ENCODE data around the gene DKKL1.
"Not testable (repeated sequence)": the region's sequence is repeated elsewhere in the genome, so short reads cannot be mapped to it uniquely, and the experiment has no call there.

Gene DKKL1

DNA sequence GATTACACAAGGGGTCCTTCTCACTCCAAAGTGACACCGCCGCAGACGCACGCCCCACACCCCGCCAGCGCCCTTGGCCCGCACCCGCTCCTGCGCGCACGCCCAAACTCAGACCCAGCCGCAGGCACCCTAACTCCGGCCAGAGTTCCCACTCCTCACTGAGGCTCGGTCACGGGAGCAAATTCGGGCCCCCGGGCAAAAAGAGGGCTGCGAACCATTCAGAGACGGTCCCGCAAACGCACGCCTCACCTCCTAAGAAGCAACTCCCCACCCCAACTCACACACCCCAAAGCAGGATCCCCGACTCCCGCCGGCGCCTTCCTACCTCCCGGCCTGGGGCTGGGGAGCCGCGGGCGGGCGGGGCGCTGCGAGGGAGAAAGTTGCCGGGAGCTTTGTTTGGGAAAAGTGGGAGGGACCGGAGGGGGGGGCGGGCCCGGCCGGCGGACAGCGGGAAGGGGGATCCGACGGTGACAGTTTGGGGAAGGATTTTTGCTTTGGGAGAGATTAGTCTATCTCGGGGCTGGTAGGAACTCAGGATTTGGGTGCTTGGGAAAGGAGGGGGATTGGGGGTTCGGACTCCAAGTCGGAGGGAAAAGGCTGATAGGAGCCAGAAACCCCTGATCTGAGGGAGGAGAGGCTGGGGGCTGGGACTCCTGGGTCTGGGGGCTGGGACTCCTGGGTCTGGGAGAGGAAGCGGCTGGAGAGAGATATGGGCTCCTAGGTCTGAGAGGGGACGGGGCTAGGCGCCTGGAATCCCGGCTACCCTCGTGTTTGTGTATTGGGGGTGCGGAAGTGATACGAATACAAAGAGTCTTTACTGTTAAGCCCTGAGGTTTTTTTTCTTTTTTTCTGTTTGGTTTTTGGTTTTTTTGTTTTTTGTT lies 1.4 kb upstream of the DKKL1 start, which contains the start of gene TEAD2:
Gene TEAD2, minus strand, starts transcription at position 369 of the 881 bp plus-strand sequence. CDS start 2,341 bp downstream, outside the sequence.
- DNase-seq = no peak

DNA sequence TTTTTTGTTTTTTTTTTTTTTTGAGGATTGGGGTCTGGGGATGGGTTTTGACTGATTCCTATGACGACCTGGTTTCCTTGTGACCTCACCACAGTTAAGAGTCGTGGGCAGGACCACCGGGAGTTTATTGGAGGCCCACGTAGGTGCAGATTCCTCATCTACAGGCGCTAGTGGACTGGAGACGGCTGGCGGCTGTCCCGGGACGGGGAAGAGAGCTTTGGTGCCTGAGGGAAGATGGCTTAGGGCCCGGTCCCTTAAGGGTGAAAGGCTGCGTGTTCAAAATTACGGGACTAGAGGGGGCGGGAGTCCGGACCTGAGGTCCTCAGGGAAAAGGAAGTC lies 779 bp upstream of the DKKL1 start:
- no peak for DNase-seq

DNA sequence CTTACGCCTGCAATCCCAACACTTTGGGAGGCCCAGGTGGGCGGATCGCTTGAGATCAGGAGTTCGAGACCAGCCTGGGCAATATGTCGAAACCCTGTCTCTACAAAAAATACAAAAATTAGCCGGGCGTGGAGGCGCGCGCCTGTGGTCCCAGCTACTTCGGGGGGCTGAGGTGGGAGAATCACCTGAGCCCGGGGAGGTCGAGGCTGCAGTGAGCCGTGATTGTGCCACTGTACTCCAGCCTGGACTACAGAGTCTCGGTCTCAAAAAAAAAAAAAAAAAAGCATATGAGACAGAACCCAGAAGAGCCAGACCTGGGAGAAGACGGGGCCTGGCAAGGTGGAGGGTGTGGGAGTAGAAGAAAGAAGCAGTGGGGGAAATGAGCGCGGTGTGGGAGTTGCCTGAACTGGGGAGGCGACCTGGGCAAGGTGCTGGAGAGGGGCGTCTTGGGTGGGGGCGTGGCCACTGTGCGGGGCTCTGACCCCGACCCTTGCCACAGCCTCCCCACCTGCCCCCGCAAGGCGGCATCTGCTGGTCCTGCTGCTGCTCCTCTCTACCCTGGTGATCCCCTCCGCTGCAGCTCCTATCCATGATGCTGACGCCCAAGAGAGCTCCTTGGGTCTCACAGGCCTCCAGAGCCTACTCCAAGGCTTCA lies 533 bp downstream of the DKKL1 start:
- DNase-seq = no peak

DNA sequence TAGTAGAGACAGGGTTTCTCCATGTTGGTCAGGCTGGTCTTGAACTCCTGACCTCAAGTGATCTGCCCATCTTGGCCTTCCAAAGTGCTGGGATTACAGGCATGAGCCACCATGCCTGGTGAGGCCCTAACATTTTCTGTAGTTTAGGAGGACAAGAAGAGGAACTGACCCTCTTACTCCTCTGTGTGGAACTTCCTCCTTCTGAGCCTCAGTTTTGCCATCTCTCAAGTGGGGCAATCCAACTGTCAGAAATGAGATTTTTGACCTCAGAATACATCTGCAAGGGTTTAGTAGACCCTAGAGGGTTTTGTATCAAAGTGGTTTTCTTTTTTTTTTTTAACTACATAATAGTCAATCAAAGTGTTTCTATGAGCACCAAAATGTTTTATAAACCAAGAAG lies 2.4 kb downstream of the DKKL1 start:
- DNase-seq = no peak

DNA sequence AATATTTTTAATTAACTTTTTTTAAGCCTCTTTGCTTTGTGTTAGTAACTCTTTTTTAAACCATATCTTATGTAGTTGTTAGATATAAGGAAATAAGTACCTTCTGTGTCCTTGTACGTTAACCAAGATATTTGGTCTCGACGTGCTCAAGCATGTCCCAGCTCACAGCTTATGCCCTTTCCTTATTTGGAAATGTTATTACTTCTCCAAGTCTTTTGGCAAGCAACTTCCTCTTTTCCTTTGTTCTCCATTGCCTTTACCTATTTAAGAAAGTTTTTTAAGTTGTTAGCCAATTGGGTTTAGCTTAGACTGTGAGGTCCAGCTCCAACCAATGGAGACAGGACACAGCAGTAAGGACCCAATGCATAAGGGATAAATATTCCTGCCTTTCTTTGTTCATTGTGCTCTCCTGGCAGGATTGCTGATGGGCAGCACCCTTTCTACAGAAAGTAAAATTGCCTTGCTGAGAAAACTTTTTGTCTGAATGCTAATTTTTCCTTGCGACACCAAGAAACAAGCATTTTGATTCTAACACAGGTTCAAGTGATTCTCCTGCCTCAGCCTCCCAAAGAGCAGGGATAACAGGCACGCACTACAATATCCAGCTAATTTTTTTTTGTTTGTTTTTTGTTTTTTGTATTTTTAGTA lies 5.2 kb downstream of the DKKL1 start:
- no peak for DNase-seq

DNA sequence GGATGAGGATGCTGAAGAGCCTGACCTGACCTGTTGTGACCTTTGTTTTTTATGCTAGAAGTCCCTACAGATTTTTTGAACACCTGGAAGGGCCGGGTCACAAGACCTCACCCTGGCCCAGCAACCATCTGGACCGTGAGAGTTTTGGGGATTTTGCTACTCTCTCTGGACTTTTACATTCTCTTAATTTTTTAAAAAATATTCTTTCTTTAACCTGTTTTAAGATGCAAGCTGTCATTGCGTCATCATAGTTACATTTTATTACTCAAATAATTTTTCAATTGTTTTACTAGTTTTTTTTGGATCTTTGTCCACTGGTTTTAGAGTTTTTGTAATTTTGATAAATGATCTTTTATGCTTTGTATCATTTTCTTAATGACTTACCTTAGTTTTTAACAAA lies 7.5 kb downstream of the DKKL1 start:
- no peak for DNase-seq

DNA sequence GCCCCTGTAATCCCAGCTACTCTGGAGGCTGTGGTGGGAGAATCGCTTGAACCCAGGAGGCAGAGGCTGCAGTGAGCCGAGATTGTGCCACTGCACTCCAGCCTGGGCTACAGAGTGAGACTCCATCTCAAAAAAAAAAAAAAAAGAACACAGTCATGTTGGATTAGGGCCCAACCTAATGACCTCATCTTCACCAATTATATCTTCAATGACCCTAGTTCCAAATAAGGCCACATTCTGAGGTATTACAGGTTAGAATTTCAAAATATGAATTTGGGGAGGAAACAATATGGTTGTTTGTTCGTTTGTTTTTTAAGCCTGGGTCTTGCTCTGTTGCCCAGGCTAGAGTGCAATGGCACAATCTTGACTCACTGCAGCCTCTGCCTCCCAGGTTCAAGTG lies 9.5 kb downstream of the DKKL1 start:
- not testable (repeated sequence) for DNase-seq

DNA sequence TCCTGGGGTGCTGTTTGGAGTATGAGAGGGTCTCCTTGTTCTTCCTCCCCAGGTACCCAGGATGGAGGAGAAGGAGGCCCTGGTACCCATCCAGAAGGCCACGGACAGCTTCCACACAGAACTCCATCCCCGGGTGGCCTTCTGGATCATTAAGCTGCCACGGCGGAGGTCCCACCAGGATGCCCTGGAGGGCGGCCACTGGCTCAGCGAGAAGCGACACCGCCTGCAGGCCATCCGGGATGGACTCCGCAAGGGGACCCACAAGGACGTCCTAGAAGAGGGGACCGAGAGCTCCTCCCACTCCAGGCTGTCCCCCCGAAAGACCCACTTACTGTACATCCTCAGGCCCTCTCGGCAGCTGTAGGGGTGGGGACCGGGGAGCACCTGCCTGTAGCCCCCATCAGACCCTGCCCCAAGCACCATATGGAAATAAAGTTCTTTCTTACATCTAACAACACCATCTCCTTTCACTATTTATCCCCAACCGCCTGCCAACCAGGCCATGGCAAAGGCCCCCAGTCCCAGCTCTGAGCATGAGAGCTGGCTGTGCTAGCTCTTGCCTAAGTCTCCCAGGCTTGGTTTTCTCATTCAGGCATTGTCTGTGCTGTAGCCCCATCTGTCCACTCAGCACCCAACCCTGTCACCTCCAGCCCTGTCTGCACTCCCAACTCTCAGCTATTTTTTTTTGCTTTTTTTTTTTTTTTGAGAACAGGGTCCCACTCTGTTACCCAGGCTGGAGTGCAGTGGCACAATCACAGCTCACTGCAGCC lies 11.2 kb downstream of the DKKL1 start:
- no peak for DNase-seq

DNA sequence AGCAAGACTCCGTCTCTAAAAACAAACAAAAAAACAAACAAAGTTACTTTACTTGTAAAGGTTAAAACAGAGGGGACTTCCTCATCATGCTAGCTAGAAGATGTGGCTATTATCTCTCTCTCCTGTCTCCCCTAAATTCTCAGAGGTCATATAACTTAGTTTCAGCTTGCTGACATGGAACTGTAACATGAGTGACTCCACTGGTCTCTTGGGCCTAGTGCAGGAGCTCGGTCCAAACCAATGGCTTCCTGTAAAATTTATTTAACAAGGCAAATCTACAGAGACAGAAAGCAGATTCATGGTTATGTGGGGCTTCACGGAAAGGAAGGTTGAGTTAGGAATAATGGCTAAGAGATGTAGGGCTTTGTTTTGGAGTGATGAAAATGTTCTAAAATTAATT lies 14.8 kb downstream of the DKKL1 start:
- no peak for DNase-seq

DNA sequence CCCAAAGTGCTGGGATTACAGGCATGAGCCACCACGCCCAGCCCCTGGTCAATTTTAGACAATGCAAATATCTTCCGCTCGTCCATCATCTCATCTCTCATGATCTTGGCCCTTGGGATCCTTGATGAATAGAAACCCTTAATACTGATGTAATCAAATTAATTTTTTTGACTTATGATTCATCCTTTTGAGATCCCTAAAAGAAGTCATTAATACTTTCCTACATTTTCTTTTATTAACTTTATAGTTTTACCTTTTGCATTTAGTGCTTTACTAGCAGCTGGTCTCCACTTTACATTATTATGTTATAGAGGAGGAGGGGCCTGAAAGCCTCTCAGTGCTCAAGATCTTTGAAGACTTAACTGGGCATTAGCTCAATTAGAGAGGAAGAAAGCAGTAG lies 16.7 kb downstream of the DKKL1 start:
- no peak for DNase-seq

DNA sequence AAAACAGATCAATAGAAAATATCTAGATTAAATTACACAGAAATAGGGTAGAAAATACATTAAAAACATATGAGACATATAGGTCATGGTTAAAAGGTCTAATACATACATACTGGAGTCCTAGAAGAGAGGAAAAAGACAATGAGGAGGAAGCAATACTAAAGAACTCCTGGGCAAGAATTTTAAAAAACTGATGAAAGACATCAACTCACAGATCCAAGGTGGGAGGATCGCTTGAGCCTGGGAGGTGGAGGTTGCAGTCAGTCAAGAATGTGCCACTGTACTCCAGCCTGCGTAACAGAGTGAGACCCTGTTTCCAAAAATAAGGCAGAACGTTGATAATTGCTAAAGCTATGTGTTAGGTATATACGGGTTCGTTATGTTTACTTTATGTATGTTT lies 19.0 kb downstream of the DKKL1 start:
- DNase-seq = no peak

DNA sequence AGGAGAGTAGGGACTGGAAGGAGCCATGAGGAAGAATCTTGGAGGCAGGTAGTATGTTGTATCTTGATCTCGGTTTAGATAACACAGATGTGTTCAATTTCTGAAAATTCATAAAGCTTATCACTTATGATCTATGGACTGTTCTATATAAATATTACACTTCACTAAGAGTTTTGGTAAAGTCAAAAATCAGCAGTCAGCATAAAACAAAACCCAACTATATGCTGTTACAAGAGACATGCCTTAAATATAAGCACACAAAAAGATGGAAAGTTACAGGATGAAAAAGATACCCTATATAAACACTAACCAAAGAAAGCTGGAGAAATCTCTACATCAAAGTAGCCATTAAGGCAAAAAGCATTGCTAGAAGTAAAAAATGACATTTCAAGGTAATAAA lies 19.9 kb downstream of the DKKL1 start:
- DNase-seq = no peak

DNA sequence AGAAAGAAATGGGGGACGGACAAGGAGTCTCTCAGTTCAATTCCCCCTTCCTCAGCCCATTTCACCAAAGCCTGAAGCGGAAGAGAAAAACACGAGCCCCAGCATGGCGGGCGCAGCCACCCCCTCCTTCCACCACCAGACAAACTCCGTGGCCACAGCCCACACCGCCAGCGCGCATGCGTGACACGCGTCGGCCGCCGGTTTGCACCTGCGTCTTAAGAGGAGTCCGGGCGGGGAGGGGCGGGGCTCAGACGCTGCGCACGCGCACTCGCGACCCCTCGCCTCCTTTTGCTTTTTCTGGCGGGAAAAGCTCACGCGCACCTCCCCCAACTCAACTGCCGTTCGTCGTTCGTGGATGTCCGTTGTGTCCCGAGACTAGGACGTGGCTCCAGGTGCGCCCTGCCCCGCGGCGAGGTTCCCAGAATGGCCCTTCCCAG lies 24.3 kb downstream of the DKKL1 start, which contains the start of gene KASH5:
Gene KASH5, plus strand, starts transcription at position 314 of the 437 bp plus-strand sequence. CDS start 2,635 bp downstream, outside the sequence.
- DNase-seq = peak; percentile 65 to 73

DNA sequence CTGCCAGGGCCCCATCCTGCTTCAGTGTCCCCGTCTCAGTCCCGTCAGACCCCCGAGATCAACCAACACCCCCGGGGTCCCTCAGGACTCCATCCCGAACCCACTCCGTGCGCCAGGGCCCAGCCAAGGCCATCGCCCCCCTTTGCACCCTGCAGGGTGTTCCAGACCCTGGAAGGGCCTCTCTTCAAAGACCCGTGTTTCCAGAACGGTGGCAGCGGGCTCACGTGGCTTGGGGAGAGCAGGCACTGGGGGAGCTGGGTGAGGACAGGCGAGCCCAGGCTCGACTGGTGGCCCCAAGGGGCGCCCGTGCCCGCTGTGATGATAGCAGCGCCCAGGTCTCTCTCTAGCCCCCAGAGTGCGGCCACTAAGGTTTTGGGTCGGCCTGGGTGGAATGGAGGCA lies 25.7 kb downstream of the DKKL1 start:
- no peak for DNase-seq

DNA sequence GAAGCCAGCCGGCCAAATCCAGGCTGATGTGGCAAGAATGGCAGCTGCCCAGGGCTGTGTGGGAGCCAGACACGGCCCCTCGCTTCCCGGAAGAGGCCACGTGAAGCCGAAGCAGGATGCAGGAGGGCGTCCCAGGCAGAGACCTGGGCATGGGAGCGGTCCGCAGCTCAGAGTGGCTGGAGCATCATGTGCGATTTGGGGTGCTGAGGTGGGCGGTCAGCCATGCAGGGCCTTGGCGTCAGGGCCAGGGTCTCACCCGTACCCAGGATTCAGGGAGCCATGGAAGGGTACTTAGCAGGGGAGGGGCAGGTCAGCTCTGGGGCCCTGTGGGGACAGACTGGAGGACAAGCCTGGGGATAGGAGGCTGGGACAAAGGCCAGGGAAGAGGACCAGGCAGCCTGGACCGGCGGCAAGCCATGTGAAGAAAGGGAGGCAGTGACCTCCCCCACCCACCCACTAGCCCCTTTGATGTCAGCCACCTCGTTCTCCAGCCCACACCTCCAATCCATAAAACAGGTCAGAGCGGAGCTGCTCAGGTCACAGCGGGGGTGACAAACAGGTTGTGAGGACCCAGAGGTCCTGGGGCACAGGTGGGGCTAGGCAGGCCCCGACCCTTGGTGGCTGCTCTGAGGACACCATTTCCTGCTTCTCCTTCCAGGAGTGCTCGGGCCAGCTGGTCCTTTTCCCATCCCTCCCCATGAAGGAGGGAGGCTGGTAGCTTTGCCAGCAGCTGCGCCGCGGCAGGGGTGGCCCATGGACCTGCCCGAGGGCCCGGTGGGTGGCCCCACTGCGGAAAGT lies 26.7 kb downstream of the DKKL1 start:
- DNase-seq = no peak

DNA sequence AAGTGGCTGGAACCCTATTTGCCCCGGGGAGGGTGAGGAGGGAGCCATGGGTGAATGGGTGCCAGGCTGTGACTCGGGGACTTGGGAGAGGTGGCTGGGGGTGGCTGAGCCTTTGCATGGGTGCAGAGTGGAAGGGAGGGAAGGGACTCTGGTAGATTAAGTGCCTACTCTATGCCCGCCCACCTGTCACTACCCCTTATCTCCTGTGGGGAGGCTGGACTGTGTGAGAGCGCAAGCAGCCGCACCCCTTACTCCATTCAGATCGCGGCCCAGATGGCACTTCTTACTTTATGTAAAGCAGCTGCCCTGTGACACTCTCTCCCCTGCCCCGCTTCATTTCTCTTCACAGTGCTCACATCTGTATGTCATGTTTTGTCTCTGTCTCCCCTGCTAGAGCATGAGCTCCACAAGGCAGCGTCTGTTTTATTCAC lies 27.3 kb downstream of the DKKL1 start:
- DNase-seq = no peak

DNA sequence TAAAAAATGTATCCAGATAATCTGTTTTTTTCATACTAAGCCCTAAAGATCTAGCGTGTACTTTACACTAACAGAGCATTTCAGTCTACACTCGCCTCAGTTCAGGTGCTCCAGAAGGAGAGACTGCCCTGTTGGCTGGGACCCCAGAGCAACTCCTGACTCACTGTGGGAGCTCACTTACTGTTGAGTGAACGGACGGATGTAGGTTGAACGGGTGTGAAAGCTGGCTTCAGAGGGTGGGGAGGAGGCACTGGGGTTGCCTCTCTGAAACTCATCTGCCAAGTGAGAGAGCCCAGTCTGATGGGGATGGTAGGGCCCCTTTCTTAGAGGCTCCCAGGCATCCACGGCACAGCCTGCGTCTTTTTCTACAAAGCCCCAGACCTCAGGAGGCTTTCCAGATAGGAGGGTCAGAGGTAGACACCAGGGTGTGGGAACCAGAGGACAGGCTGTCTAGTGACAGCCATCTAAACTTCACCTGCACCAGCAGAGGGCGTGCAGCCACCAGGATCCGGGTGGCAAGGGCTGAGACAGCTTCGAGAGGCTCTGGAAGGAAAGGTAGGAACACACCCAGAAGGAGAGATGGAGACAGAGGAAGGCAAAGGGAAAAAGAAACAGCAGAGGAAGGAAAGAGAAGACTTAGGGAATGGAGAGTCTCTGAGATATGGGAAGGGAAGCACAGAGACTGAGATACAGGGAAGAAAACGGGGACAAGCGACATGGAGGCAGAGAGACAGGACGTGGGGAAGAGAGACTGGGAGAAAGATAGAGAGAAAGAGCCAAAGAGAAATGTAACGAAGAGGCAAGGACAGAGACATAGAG lies 28.1 kb downstream of the DKKL1 start:
- peak; percentile 76 to 77 for DNase-seq

DNA sequence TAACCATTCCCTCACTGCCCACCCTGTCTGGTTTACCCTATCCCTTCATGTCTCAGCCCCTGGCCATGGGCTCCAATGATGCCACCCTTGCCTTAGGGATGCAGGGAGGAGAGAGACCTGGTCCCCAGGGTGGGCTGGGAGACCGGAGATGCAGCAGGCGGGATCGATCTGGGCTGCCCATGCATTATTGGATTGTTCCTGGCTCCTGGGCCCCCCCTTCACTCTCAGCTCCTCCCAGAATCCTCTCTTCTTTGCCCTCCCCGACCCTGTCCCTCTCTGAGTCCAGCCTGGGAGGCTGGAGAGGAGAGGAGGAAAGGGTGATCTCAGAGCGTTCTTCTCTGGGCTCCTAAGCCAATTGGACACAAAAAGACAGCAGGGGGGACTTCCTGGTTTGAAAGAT lies 30.2 kb downstream of the DKKL1 start:
- DNase-seq = no peak

DNA sequence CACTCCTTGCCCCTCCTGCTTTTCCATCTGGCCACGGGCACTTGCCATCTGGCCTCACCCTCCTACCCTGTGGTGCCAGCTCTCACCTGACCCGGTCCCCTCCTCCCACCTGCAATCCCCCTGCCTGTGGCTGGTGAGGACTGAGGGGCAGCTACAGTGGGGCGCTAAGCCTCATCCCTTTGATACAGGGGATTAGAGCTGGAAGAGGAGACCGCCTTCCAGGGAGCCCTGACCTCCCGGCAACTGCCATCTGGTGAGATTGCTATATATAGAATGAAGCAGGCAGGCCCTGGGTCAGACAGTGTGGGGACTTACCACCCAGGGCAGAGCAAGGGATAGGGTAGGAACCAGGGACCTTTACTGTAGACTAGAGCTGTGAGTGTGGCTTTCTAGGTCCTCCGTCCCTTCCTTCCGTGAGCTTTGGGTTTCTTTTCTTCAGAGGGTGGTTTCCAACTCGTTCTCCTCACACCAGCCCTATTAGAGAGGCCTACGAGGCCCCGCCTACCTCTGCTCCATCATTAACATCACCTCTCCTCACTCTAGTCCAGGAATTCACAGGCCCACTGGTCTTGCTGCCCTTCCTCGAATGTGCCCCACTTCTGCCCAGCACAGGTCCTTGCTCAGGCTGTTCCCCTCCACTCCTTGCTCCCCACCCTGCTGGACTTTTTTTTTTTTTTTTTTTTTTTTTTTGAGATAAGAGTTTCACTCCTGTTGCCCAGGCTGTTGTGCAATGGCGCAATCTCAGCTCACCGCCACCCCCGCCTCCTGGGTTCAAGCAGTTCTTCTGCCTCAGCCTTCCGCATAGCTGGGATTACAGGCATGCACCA lies 32.1 kb downstream of the DKKL1 start:
- DNase-seq = no peak
